Measurements from ENCODE around the gene DNAJC6.
"Not testable (repeated sequence)": the region's sequence is repeated elsewhere in the genome, so short reads cannot be mapped to it uniquely, and the experiment has no call there.

Gene DNAJC6

DNA sequence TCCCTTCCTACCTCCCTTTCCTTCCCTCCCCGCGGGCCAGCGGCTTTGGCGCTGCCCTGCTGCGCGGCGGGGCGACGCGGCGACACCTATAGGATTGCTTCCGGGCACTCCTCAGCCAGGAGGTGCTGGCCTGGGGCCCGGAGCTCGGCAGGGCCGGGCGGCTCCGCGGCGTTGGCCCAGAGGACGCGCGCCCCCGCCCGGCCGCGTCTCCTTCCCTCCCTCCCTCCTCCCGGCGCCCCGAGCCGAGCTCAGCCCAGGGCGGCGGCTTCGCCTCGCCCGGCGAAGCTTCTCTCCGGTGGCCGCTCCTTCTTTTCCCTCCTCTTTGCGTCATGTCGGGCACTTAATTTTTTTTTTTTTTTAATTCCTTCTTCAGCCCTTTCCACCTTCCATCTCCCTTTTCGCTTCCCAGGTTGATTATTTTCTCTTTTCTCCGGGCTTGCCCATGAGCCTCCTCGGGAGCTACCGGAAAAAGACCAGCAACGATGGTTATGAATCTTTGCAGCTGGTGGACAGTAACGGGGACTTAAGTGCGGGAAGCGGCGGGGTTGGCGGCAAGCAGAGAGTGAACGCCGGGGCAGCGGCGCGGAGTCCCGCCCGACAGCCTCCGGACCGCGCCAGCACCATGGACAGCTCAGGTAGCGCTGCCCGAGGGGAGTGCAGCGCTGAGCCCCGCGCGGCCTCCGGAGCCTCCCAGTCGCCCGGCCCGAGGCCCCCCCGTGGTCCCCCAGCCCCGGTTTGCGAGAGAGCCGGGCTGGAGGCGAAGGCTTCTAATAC, at the start of gene DNAJC6:
TSS of gene DNAJC6 (plus strand) at position 240 of the 774 bp plus-strand sequence. CDS start at position 443, 203 bp downstream.
- peak in 1 of 2 donors; percentile 10 for DNase-seq

DNA sequence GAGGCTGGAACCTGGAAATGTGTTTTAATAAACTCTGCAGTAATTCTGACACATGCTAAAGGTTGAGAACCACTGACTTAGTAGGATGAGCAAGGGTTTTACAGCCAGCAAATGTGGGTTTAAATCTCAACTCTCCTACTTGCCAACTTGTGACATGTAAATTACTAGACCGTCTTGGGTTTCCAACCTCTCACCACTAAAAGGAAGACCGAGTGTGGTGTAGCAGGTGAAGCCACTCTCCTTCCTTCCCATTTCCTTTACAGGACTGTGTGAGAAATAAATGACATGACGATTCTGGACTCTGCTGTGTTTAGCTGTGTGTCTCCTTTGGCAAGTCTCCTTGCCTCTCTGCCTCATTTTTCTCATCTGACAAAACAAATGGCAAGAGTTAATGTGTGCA, 49.5 kb upstream of the DNAJC6 start:
- no peak for DNase-seq

DNA sequence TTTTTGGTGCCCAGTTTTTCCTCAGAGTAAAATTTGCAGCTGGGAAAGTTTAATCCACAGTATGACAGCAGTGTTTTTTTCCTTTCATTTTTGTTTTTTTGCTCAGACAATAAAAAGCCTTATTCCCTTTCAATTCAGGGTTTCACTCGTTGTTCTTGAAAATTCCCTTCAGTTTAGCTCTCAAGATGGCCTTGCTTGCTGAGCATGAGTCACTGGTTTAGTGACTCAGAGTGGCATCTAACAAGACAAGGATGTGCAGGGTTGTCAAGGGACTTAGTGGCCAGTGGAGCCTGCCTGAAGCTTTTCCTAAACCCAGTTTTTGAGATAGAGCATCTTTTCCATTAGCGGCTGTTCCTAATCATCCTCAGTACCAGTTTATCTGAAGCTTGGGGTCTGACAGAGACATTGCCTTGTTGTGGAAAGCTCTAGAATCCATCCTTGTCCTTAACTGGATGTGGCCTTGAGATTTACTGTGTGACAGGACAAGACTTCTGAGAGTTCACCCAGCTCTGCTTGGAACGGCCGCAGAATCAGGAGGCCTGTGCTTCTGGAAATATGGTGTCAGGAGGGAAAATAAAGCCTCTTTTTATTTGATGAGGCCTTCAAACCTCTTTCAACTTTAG, 48.4 kb upstream of the DNAJC6 start:
- no peak for DNase-seq

DNA sequence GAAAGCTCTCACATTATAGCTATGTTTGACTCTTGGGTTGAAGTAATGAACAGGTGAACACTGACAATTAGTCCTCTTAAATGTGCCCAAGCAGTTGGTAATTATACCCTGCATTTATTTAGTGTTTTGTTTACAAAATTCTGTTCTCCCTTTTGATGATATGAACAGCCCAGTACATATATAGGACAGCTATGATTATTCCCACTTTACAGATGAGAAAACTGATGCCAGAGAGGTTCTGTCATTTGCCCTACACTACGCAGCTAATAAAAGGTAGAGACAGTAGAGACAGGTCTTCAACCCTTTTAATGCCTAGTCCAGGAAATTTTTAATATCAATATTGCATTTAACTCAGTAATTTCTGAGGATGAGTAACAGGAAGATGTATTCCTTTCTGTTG, 46.1 kb upstream of the DNAJC6 start:
- DNase-seq: no peak

DNA sequence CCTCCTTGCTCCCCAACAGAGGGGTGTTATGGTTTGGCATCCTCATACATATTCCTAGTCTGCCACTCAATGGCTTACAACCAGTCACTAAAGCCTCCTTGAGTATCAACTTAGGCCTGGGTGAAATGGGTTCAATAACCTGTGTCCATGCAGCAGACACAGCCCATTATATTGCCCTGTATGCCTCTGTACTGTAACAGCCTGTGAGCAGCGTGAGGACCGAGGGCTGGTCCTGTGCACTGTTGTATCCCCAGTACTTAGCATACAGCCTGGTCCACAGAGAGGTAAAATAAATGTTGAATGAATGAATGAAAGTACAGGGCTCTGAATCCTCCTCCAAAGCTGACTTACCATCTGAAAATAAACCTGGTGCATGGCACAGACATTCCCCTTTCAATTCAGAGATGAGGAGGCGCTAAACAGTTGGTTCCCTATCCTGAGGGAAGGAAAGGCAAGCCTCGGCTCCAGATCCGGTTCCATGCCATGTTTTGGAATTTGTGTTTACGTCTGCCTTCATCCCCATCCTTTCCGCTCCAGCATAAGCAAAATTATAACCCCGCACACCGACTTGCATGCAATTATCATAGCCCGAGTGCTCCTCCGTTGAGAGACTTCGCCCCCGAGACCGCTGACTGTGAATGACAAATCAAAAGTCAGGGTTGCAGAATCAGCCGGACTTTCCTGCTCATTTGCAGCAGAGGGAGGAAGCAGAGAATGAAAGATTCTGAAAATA, 45.0 kb upstream of the DNAJC6 start:
- DNase-seq: no peak

DNA sequence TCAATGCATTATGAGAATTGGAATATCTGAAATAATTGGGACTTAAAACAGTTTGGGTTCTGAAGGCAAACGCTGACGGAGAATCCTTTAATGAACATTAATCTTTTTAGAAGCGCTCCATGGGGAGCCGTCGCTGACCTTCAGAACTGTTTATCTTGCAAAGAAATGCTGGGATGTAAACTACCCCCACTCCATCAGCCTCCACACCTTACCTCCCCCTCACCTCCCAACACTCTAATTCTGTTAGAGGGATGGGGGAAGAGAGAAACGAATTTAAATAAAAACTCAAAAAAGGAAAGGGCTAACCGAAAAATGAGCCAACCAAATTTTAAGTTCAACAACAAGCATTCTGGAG, 44.1 kb upstream of the DNAJC6 start:
- DNase-seq: no peak

DNA sequence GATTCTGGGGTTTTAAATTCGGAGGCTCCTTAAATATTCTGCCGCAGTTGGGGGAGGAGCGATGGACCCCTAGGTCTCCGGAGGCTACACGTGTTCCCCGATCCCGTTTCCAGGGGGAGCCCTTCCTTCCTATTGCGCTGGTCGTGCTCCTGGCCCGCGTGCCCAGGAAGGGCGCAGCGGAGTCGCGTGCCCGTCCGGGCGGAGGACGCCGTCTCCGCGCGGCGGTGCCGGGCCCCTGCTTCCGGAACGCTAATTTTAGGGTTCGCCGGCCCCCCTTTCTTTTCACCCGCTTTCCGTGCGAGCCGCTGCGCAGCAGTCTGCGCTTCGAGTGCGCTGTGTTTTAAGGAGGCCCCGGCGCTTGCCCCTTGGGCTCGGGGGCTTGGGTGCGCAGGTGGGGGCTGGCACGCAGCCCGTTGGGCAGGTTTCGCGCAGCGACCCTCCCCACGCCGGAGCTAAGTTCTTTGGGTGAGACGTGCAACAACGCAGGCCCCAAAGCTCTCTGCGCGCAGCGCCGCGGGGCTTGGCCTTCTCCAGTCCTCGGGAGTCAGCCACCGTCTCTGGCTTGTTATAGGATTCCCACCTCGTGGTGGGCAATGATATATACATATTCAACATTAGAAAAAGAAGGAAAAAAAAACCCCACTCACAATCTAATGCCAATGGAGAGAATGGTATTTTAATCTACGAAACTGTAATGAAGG, 43.5 kb upstream of the DNAJC6 start:
- no peak for DNase-seq

DNA sequence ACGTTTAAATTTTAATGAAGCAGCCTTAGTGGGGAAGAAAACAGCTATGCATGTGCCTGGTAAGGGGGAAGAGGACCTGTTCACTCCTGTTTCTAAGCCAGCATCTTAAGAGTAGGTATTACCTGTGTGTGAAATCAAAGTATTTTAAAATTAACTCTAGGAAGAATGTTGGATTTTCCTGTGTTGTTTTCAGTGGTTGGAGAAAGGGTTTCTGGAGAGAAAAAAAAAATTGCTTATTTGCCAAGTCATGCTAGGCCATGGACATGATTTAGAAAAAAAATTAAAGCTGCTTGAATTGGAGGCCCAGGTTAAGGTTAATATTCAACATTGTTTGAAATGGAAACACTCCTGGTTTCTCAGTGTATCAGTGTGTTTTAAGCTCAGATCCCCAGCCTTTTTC, 42.9 kb upstream of the DNAJC6 start:
- DNase-seq: no peak

DNA sequence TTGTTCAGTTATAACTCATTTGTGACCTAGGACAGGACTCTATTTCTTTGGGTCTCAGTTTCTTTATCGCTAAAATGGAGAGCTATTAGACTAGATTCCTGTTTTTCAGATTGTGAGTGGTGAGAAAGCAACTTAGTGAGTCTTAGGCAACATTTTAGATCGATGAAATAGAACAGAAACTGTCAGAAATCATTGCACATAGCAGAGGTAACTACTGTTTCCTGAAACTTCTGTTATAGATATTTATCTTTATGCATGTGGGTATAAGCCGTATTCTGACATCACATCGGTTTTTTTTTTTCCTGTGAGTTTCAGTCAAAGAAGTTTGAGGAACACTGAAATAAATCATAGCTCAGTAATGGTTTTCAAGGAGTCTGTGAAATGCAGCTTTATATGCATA, 42.1 kb upstream of the DNAJC6 start:
- no peak for DNase-seq

DNA sequence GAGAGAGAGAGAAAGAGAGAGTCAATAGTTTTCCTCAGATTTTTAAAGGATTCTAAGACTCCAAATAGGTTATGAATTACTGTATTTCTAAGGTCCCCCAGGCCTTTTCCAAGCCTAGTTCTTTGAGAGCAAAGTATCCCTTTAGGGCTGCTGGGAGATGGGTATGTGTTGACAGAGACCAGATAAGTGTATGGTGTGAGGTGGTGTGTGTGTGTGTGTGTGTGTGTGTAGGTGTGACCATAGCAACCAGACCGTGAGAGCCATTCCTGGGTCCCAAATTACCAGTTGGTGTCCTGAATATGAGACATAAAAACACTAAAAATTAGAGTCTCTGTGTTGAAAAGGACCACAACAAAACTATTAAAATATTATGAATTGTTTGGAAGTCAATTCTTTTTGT, 41.7 kb upstream of the DNAJC6 start:
- no peak for DNase-seq

DNA sequence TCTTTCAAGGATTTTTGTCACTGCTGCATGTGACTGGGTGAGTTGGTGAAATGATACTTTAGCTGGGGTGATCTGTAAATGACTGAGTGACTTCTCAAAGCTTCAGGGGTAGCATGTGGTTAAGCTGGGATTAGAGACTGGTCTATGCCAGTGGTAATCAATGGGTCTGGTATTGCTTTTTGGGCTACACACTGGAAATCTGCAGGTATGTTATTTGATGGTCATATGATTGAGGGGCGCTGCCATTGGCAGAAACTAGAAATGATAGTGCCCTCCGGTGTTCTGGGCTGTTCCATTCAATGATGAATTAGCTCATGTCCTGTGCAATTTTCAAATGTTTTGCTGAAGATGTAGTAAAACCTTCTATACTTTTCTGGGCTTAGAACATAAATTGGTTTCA, 39.7 kb upstream of the DNAJC6 start:
- DNase-seq: no peak

DNA sequence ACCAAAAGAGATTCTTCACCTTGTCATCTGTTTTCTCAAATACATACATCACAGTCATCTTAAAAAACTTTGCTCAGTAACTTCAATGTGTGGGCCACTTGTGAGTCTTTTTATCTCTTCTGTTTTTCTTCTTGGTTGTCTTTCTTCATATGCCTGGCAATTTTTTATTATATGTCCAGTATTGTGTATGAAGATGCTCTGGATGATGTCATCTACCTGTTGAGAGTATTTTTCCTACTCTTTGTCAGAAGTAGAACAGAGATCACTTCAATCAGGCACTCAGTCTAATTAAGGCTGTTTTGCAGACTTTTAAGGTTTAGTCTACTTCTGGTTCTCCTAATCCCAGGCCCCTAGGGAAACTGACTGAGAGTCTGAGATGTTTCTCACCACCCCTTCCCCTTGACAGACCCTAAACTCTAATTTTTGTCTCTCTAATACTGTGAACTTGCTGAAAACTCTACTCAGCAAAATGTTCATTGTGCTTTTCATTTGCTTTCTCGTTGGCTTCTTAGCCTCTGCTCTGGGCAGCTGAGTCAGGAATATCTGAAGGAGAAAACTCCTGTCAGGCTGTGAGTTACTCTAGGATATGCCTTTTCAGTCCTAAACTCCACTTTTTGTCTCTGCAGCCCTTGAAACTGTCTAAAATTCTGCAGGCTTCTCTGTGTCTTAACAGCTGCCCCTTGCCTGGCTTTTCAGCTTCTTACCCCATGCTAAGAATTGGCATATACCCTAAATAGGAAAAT, 33.0 kb upstream of the DNAJC6 start:
- DNase-seq: no peak

DNA sequence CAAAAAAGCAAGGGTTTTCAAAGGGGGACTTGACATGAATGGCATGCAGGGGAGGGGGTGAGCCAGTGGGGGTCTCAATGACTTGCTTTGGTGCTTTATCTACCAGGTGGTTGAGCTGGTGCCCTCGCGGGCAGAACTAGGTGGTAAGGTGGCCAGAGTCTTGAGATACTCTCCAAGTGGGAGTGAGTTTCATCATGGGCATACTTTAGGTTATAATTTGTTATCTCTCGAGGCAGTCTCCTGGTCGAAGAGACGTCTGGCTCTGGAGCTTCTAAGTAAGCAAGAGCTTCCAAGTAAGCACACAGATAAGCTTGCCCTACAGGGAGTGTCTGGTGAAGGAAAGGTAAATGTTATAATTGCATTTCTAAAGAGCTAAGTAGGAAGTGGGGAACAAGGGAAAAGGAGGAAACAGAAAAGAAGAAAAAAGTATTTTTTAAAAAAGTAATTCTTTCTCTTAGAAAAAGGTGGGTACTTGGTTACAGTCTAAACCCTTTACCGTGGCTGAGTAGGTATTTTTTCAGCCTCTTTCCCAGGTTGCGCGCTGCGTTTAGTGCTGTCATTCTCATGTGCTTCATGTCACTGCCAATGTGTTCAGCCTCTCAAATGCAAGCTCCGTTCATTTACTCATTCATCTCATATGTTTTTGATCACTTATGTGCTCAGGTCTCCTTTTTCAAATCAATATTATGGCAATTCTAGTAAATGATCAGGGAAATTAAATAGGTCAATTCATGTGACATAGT, 31.6 kb upstream of the DNAJC6 start:
- DNase-seq: no peak

DNA sequence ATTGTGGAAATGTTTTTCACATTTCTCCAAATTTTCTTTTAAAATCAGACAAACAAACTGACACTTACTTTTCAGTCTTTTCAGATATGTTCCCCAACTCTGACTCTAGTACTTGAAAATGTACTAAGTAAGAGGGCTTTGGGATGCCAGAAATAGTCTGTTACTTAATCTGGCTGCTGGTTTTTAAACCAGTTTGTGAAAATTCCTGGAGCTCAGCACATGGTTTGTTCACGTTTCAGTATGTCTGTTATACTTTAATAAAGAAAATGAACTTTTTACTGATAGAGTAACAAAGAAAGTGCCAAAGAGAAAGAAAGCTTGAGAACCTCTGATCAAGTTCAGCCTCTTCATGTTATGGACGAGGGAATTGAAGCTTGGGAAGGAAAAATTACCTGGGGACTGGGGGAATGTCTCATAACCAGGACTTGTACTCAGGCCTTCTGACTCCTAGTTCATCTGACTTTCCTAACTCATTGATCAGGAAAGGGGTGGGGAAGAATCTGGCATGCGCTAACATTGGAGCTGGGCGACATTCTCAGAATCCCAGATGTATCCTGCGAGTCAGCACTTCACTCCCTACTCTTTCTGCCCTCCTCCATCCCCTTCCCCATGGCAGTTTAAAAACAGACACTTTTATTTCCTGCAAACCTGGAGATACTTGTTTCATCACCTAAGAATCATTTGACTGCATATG, 30.8 kb upstream of the DNAJC6 start:
- no peak for DNase-seq

DNA sequence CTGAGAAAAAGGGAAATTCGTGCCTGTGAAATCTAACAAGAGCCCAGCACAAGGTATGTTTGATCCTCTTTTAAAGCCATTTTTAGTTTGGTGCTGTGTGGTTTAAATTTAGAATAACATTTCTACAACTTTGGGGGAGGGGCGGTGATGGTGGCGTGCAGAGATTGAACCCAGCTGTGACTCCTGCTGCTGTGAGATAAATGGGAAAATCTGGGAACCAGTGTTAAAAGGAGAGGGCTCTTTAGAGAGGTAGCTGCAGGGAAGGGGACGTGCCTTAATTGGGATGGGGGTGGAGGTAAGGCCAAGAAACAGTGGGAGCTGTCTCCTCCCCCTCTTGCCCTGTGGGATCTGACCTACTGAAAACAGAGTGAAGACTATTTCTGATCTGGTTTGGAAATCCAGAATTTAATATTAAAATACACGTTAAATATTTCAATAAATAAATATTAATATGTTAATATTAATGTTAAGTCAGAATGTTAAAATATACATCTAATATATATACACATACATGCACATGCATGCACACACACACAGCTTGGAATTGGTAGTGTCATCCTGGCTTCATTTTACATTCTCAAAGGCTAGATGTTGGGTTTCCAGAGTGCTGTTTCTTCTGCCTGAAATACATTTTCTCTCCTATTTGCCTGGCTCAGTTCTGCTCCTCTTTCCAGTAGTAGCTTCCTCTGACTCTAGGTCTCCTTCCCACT, 30.1 kb upstream of the DNAJC6 start:
- DNase-seq: no peak

DNA sequence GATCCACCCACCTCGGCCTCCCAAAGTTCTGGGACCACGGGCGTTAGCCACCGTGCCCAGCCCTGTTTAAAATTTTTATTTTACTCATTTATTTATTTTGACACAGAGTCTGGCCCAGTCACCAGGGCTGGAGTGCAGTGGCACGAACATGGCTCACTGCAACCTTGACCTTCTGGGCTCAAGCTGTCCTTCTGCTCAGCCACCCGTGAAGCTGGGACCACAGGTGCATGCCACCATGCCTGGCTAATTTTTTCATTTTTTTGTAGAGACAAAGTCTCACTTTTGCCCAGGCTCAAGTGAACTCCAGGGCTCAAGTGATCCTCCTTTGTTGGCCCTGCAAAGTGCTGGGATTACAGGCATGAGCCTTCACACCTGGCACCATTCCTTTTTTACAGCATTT, 27.5 kb upstream of the DNAJC6 start:
- no peak for DNase-seq

DNA sequence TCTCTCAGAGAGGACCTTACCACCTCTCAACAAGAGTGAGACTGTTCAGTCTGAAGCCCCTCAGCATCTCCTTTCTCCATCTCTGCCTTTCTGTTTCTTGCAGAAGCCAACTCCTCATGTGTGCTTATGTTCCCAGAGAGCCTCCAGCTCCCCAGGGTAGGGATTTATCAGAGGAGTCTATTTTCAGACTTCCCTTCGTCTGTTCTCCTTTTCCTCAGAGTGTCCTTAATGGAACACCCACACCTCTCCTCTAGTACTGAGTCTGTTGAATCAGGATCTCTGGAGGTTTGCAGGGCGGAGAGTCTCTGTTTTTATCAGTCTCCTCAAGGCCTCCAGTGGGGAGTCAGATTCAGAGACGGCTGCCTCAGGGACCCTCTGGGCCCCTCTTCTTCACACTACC, 25.1 kb upstream of the DNAJC6 start:
- DNase-seq: no peak

DNA sequence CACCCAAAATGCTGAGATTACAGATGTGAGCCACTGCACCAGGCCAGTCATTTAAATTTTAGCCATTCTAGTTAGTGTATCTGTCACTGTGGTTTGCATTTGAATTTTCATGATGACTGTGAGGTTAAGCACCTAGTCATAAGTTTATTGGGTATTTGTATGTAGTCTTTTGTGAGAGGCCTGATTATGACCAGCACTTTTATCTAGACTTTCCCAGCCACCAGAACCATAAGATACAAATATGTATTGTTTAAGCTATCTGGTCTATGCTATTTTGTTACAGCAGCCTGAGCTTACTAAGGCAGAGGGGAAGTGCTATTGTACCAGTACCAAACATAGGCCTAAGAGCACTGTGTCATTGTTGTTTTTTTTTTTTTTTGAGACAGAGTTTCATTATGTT, 19.9 kb upstream of the DNAJC6 start:
- DNase-seq: no peak

DNA sequence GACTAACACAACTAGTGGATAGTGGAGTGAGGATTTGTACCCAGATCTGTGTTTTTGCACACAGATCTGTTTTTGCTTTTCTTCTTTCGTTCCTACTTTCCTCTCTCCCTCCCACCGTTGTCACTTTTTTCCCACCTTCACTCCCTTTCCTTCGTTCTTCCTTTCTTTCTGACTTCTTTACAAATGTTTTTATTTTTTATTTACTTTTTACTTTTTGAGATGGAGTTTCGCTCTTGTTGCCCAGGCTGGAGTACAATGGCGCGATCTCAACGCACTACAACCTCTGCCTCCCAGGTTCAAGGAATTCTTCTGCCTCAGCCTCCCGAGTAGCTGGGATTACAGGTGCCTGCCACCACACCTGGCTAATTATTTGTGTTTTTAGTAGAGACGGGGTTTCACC, 17.5 kb upstream of the DNAJC6 start:
- DNase-seq: not testable (repeated sequence)

DNA sequence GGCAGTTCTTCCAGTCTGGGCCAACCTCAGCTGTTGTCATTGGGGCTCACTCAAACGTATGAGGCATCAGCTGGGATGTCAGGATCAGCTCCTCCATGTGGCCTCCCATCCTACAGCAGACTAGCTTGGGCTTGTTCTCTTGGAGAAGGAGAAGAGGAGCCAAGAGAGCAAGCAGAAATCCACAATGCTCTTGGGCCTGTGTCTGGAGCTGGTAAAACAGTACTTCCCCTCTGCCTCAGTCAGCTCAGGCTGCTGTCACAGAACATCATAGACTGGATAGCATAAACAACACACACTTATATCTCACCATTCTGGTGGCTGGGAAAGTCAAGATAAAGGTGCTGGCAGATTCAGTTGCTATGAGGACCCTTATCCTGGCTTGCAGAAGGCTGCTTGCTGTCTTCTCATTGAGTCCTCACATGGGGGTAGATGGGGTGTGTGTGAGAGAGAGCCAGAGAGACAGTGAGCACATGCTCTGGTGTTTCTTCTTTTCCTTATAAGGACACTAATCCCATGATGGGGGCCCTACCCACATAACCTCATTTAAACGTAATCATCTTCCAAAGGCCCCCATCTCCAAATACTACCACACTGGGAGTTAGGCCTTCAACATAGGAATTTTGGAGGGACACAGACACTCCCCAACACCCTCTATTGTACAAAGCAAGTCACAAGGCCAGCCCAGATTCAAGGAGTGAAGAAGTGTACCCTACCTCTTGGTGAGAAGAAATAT, 16.3 kb upstream of the DNAJC6 start:
- no peak for DNase-seq

All from bone marrow (tissue), 2 donors.